Measurements from ENCODE around the gene TRIM16.
"Not testable (repeated sequence)": the region's sequence is repeated elsewhere in the genome, so short reads cannot be mapped to it uniquely, and the experiment has no call there.

- not testable (repeated sequence) for TF ChIP-seq MAX (IDR thresholded peaks at IDR 0.05); CBX8 (IDR thresholded peaks at IDR 0.05; ENCODE audit: borderline replicate concordance, low read depth, low read length); TCF12 (IDR thresholded peaks at IDR 0.05; ENCODE audit: low read depth, low read length); ATF3 (IDR thresholded peaks at IDR 0.05; ENCODE audit: insufficient read depth, low read depth, low read length); EZH2 (IDR thresholded peaks at IDR 0.05; ENCODE audit: low read depth, low read length, severe bottlenecking); ZNF274 (IDR thresholded peaks at IDR 0.05; ENCODE audit: borderline replicate concordance, extremely low read depth, low read length)
- TF ChIP-seq, protein P1, sequence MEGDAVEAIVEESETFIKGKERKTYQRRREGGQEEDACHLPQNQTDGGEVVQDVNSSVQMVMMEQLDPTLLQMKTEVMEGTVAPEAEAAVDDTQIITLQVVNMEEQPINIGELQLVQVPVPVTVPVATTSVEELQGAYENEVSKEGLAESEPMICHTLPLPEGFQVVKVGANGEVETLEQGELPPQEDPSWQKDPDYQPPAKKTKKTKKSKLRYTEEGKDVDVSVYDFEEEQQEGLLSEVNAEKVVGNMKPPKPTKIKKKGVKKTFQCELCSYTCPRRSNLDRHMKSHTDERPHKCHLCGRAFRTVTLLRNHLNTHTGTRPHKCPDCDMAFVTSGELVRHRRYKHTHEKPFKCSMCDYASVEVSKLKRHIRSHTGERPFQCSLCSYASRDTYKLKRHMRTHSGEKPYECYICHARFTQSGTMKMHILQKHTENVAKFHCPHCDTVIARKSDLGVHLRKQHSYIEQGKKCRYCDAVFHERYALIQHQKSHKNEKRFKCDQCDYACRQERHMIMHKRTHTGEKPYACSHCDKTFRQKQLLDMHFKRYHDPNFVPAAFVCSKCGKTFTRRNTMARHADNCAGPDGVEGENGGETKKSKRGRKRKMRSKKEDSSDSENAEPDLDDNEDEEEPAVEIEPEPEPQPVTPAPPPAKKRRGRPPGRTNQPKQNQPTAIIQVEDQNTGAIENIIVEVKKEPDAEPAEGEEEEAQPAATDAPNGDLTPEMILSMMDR (IDR thresholded peaks at IDR 0.05; ENCODE audit: control extremely low read depth in 1 of 3, insufficient read depth in 1 of 3, low read depth in 1 of 3, low read length in 3 of 3) = not testable (repeated sequence)
Measured at GRCh38 chr17:15590844-15591243, 93.3 kb downstream of the TRIM16 start.

Data from H1 (cell line).